T-helper 9 cell (primary cell): ENCODE results near the gene OCLN.
"Not testable (repeated sequence)": the region's sequence is repeated elsewhere in the genome, so short reads cannot be mapped to it uniquely, and the experiment has no call there.

Experiments used
- DNase-seq: peaks from one replicate; pipeline ENCODE4 v3.0.0-alpha.2; 2020

OCLN gene

GRCh38 chr5:69530561-69531405, 38.2 kb downstream of the OCLN start:
- no peak for DNase-seq

GRCh38 chr5:69531406-69531801, 38.8 kb downstream of the OCLN start:
- DNase-seq, result no peak

- DNase-seq, result not testable (repeated sequence)
Measured at GRCh38 chr5:69537911-69538310, 45.3 kb downstream of the OCLN start.

GRCh38 chr5:69538735-69539134, 46.1 kb downstream of the OCLN start:
- DNase-seq, result not testable (repeated sequence)

- DNase-seq, result not testable (repeated sequence)
Measured at GRCh38 chr5:69541347-69541746, 48.8 kb downstream of the OCLN start.

GRCh38 chr5:69542838-69543618, 50.4 kb downstream of the OCLN start:
- DNase-seq, result not testable (repeated sequence)

- not testable (repeated sequence) for DNase-seq
Measured at GRCh38 chr5:69544602-69545001, 52.0 kb downstream of the OCLN start.

GRCh38 chr5:69559908-69560330, 67.3 kb downstream of the OCLN start, which contains the start of gene GTF2H2C:
Gene GTF2H2C, plus strand, starts transcription at chr5:69560191. Its CDS starts 4,942 bp downstream, at chr5:69565133.
- DNase-seq, result peak; percentile 57

GRCh38 chr5:69560587-69561431, 68.2 kb downstream of the OCLN start:
- not testable (repeated sequence) for DNase-seq

- DNase-seq, result not testable (repeated sequence)
Measured at GRCh38 chr5:69566172-69566571, 73.6 kb downstream of the OCLN start.

- not testable (repeated sequence) for DNase-seq
Measured at GRCh38 chr5:69568072-69568471, 75.5 kb downstream of the OCLN start.

GRCh38 chr5:69583356-69583755, 90.8 kb downstream of the OCLN start:
- DNase-seq, result not testable (repeated sequence)

- not testable (repeated sequence) for DNase-seq
Measured at GRCh38 chr5:69596114-69596840, 103.7 kb downstream of the OCLN start.

- not testable (repeated sequence) for DNase-seq
Measured at GRCh38 chr5:69601947-69602346, 109.4 kb downstream of the OCLN start.

GRCh38 chr5:69606839-69607238, 114.2 kb downstream of the OCLN start:
- DNase-seq, result not testable (repeated sequence)
